ENCODE results near the gene NXPE3. TPM values are rescaled to one million over a fixed set of nuclear protein-coding genes. Genes with fewer than 3 reads are reported as not detected.

The NXPE3 gene
- total and polyA plus RNA-seq, 2 donors, result 10.3 to 15.8 TPM

- no peak for DNase-seq (ENCODE audit: low read depth in 6 of 9, low spot score in 9 of 9)
- Histone ChIP-seq H3K4me3 (ENCODE audit: low read length in 2 of 2) (no peak overlapping the region), H3K27ac (ENCODE audit: low read depth in 1 of 2, low read length in 1 of 2) (no peak overlapping the region), H3K27me3 (ENCODE audit: control insufficient read depth in 2 of 2, insufficient read depth in 1 of 2, low read length in 1 of 2) (no peaks in the 10 kb centered on the region), H3K9me3 (ENCODE audit: control insufficient read depth in 2 of 2, insufficient read depth in 1 of 2, low read length in 1 of 2) (no peaks in the 10 kb centered on the region), H3K36me3 (ENCODE audit: control insufficient read depth in 2 of 2, insufficient read depth in 2 of 2, low read length in 1 of 2) (peaks cover 14 to 35% of the 10 kb centered on the region in 2 donors), H3K4me1 (ENCODE audit: control insufficient read depth in 2 of 2, insufficient read depth in 2 of 2, low read length in 2 of 2) (no peaks in the 10 kb centered on the region)
- WGBS, result 95% methylated on average over 2 of the region's 2 CpGs
Observed at GRCh38 chr3:101819649-101820206, 40.7 kb downstream of the NXPE3 start.

DNA sequence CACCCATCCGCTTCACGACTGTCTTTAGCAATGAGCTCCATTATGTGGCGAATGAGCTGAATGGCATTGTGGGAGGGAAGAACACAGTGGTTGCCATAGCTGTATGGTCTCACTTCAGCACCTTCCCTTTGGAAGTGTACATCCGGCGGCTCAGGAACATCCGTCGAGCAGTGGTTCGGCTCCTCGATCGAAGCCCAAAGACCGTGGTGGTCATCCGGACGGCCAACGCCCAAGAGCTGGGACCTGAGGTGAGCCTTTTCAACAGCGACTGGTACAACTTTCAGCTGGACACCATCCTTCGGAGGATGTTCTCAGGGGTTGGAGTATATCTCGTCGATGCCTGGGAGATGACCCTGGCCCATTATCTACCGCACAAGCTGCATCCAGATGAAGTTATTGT lies 42.5 kb downstream of the NXPE3 start:
- Histone ChIP-seq H3K4me3 (ENCODE audit: low read length in 2 of 2) (no peak overlapping the region), H3K27me3 (ENCODE audit: control insufficient read depth in 2 of 2, insufficient read depth in 1 of 2, low read length in 1 of 2) (no peaks in the 10 kb centered on the region), H3K9me3 (ENCODE audit: control insufficient read depth in 2 of 2, insufficient read depth in 1 of 2, low read length in 1 of 2) (no peaks in the 10 kb centered on the region), H3K27ac (ENCODE audit: low read depth in 1 of 2, low read length in 1 of 2) (no peak overlapping the region), H3K36me3 (ENCODE audit: control insufficient read depth in 2 of 2, insufficient read depth in 2 of 2, low read length in 1 of 2) (peaks cover 14 to 34% of the 10 kb centered on the region in 2 donors), H3K4me1 (ENCODE audit: control insufficient read depth in 2 of 2, insufficient read depth in 2 of 2, low read length in 2 of 2) (no peaks in the 10 kb centered on the region)
- WGBS, result 99% methylated on average over 19 of the region's 19 CpGs
- no peak for DNase-seq (ENCODE audit: low read depth in 6 of 9, low spot score in 9 of 9)

DNA sequence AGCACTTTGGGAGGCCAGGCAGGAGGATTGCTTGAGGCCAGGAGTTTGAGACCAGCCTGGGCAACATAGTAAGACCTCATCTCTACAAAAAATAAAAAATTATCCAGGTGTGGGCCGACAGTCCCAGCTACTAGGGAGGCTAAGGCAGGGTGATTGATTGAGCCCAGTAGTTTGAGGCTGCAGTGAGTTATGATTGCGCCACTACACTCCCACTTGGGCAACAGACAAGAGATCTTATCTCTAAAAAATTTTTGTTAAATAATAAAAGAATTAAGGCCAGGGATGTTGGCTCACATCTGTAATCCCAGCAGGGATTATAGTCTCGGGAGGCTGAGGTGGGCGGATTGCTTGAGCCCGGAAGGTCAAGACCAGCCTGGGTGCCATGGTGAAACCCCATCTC lies 44.5 kb downstream of the NXPE3 start:
- WGBS, result 94% methylated on average over 5 of the region's 5 CpGs
- DNase-seq (ENCODE audit: low read depth in 6 of 9, low spot score in 9 of 9), result no peak
- no peaks in the 10 kb centered on the region for H3K9me3 ChIP-seq (ENCODE audit: control insufficient read depth in 2 of 2, insufficient read depth in 1 of 2, low read length in 1 of 2)
- H3K4me3 ChIP-seq (ENCODE audit: low read length in 2 of 2), result no peak overlapping the region
- peaks cover 7 to 20% of the 10 kb centered on the region in 2 donors for H3K36me3 ChIP-seq (ENCODE audit: control insufficient read depth in 2 of 2, insufficient read depth in 2 of 2, low read length in 1 of 2)
- peaks cover 0 to 6% of the 10 kb centered on the region in 2 donors for H3K4me1 ChIP-seq (ENCODE audit: control insufficient read depth in 2 of 2, insufficient read depth in 2 of 2, low read length in 2 of 2)
- no peaks in the 10 kb centered on the region for H3K27me3 ChIP-seq (ENCODE audit: control insufficient read depth in 2 of 2, insufficient read depth in 1 of 2, low read length in 1 of 2)
- no peak overlapping the region for H3K27ac ChIP-seq (ENCODE audit: low read depth in 1 of 2, low read length in 1 of 2)

GRCh38 chr3:101824702-101825101 lies 45.7 kb downstream of the NXPE3 start:
- Histone ChIP-seq H3K27me3 (ENCODE audit: control insufficient read depth in 2 of 2, insufficient read depth in 1 of 2, low read length in 1 of 2) (no peaks in the 10 kb centered on the region), H3K27ac (ENCODE audit: low read depth in 1 of 2, low read length in 1 of 2) (no peak overlapping the region), H3K9me3 (ENCODE audit: control insufficient read depth in 2 of 2, insufficient read depth in 1 of 2, low read length in 1 of 2) (no peaks in the 10 kb centered on the region), H3K4me3 (ENCODE audit: low read length in 2 of 2) (no peak overlapping the region), H3K36me3 (ENCODE audit: control insufficient read depth in 2 of 2, insufficient read depth in 2 of 2, low read length in 1 of 2) (peaks cover 7 to 13% of the 10 kb centered on the region in 2 donors), H3K4me1 (ENCODE audit: control insufficient read depth in 2 of 2, insufficient read depth in 2 of 2, low read length in 2 of 2) (peaks cover 0 to 9% of the 10 kb centered on the region in 2 donors)
- no peak for DNase-seq (ENCODE audit: low read depth in 6 of 9, low spot score in 9 of 9)
- WGBS, result 73% methylated on average over 3 of the region's 3 CpGs

GRCh38 chr3:101825904-101826445 lies 47.0 kb downstream of the NXPE3 start:
- Histone ChIP-seq H3K36me3 (ENCODE audit: control insufficient read depth in 2 of 2, insufficient read depth in 2 of 2, low read length in 1 of 2) (peaks cover 7 to 12% of the 10 kb centered on the region in 2 donors), H3K27ac (ENCODE audit: low read depth in 1 of 2, low read length in 1 of 2) (peak overlapping the region in 1 of 2 donors; percentile 23), H3K4me1 (ENCODE audit: control insufficient read depth in 2 of 2, insufficient read depth in 2 of 2, low read length in 2 of 2) (peaks cover 0 to 9% of the 10 kb centered on the region in 2 donors), H3K4me3 (ENCODE audit: low read length in 2 of 2) (no peak overlapping the region), H3K27me3 (ENCODE audit: control insufficient read depth in 2 of 2, insufficient read depth in 1 of 2, low read length in 1 of 2) (no peaks in the 10 kb centered on the region), H3K9me3 (ENCODE audit: control insufficient read depth in 2 of 2, insufficient read depth in 1 of 2, low read length in 1 of 2) (no peaks in the 10 kb centered on the region)
- WGBS, result 96% methylated on average over 2 of the region's 2 CpGs
- DNase-seq (ENCODE audit: low read depth in 6 of 9, low spot score in 9 of 9), result no peak

DNA sequence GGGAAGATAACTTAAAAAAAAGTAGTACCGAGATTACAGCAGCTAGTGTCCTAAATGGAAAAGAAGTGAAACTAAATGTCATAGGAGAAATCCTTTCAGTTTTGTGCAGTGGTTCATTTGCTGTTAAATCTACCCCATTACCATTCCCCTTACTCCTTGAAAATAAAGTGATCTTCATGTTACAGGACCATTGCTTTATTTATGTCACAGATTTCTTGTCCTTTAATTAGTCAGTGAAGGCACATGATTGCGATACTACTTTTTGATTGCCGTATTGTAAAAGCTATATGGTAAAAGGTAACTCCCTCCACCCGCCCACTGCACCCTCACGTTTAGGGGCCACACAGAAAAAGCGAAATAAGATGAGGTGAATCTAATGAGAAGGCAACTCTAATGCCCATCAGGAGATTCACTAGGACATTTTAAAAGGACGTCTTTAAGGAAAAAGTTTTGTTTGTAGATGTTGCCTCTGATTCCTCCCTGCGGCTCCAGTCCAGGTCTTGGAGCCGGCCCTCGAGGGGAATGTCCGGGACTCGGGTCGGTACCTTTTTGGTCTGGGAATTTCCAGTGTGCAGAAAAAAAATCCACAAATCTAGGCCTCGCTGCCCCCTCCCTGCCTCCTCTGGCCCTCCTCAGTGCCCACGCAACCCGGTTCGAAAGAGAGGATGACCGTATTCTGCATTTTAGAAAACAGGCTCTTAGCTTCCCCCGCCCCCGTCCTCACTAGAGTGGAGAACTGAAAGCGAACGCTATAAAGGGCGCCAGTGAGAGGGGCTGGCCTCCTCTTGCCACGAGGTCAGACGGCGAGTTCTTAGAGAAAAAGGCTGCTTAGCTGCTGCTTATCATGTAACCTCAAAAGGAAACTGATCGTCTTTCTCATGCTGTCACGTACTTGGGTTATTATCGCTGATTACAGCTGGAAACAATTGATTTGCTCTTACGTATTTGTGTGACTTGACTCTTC lies 48.5 kb downstream of the NXPE3 start:
- Histone ChIP-seq H3K4me1 (ENCODE audit: control insufficient read depth in 2 of 2, insufficient read depth in 2 of 2, low read length in 2 of 2) (peaks cover 0 to 9% of the 10 kb centered on the region in 2 donors), H3K27ac (ENCODE audit: low read depth in 1 of 2, low read length in 1 of 2) (peak overlapping the region; percentile 80 to 85), H3K36me3 (ENCODE audit: control insufficient read depth in 2 of 2, insufficient read depth in 2 of 2, low read length in 1 of 2) (no peaks in the 10 kb centered on the region), H3K9me3 (ENCODE audit: control insufficient read depth in 2 of 2, insufficient read depth in 1 of 2, low read length in 1 of 2) (no peaks in the 10 kb centered on the region), H3K4me3 (ENCODE audit: low read length in 2 of 2) (peak overlapping the region; percentile 58 to 69), H3K27me3 (ENCODE audit: control insufficient read depth in 2 of 2, insufficient read depth in 1 of 2, low read length in 1 of 2) (no peaks in the 10 kb centered on the region)
- 2% methylated on average over 30 of the region's 30 CpGs for WGBS
- DNase-seq (ENCODE audit: low read depth in 6 of 9, low spot score in 9 of 9), result peak in 5 of 9 donors; percentile 34 to 80 (median 57)

- H3K27me3 ChIP-seq (ENCODE audit: control insufficient read depth in 2 of 2, insufficient read depth in 1 of 2, low read length in 1 of 2), result no peaks in the 10 kb centered on the region
- peak overlapping the region in 1 of 2 donors; percentile 85 for H3K27ac ChIP-seq (ENCODE audit: low read depth in 1 of 2, low read length in 1 of 2)
- no peak for DNase-seq (ENCODE audit: low read depth in 6 of 9, low spot score in 9 of 9)
- WGBS, result 33% methylated on average over 3 of the region's 3 CpGs
- H3K4me3 ChIP-seq (ENCODE audit: low read length in 2 of 2), result peak overlapping the region; percentile 58 to 69
- H3K36me3 ChIP-seq (ENCODE audit: control insufficient read depth in 2 of 2, insufficient read depth in 2 of 2, low read length in 1 of 2), result no peaks in the 10 kb centered on the region
- peaks cover 0 to 9% of the 10 kb centered on the region in 2 donors for H3K4me1 ChIP-seq (ENCODE audit: control insufficient read depth in 2 of 2, insufficient read depth in 2 of 2, low read length in 2 of 2)
- no peaks in the 10 kb centered on the region for H3K9me3 ChIP-seq (ENCODE audit: control insufficient read depth in 2 of 2, insufficient read depth in 1 of 2, low read length in 1 of 2)
Observed at GRCh38 chr3:101828276-101828675, 49.3 kb downstream of the NXPE3 start.

DNA sequence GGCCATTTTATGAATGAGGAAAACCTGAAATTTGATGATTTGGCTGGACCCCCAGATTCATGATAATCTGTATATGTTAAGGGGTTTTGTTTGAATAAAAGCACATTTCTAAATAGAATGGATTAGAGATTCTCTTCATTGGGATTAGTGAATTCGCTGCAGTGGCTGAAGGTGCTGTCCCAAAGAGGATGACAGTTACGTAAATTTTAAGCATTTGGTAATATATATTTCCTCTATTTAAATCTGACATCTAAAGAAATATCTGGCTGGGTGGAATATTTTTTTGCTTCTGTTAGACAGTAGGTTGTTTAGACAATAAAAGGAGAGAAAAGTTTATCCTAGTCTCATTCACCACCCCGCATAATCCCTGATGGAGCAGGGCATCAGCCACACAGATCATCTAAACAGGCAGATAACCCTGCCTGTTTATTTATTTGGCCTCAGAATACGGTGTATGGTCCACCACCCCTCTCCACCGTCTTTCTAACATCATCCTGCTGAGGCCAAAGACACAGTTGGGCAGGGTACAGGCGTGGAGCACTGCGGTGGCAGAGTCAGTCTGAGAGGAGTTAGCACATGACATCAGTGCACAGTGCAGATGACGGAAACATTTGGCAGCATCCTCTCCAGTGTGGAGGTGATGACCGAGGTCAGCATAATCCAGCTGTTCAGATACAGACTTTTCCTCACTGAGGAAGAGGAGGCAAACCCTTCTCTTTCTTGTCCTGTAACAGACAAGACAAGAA lies 49.9 kb downstream of the NXPE3 start:
- Histone ChIP-seq H3K9me3 (ENCODE audit: control insufficient read depth in 2 of 2, insufficient read depth in 1 of 2, low read length in 1 of 2) (no peaks in the 10 kb centered on the region), H3K4me3 (ENCODE audit: low read length in 2 of 2) (peak overlapping the region in 1 of 2 donors; percentile 11), H3K27ac (ENCODE audit: low read depth in 1 of 2, low read length in 1 of 2) (peak overlapping the region in 1 of 2 donors; percentile 85), H3K27me3 (ENCODE audit: control insufficient read depth in 2 of 2, insufficient read depth in 1 of 2, low read length in 1 of 2) (no peaks in the 10 kb centered on the region), H3K36me3 (ENCODE audit: control insufficient read depth in 2 of 2, insufficient read depth in 2 of 2, low read length in 1 of 2) (no peaks in the 10 kb centered on the region), H3K4me1 (ENCODE audit: control insufficient read depth in 2 of 2, insufficient read depth in 2 of 2, low read length in 2 of 2) (peaks cover 0 to 9% of the 10 kb centered on the region in 2 donors)
- WGBS, result 60% methylated on average over 9 of the region's 9 CpGs
- DNase-seq (ENCODE audit: low read depth in 6 of 9, low spot score in 9 of 9), result no peak

Measured in thymus (tissue), 11 donors.